HL-60/S4 (cell line): ENCODE data around the gene COL15A1.

Experiments
- in situ Hi-C: fragments of 300-500 bp; cut with MboI; formaldehyde crosslinking; loops from 2 replicates; pipeline ENCODE4 v1.14.3; 2022; ENCODE audit warnings: low sequenced_read_pairs

COL15A1 gene

DNA sequence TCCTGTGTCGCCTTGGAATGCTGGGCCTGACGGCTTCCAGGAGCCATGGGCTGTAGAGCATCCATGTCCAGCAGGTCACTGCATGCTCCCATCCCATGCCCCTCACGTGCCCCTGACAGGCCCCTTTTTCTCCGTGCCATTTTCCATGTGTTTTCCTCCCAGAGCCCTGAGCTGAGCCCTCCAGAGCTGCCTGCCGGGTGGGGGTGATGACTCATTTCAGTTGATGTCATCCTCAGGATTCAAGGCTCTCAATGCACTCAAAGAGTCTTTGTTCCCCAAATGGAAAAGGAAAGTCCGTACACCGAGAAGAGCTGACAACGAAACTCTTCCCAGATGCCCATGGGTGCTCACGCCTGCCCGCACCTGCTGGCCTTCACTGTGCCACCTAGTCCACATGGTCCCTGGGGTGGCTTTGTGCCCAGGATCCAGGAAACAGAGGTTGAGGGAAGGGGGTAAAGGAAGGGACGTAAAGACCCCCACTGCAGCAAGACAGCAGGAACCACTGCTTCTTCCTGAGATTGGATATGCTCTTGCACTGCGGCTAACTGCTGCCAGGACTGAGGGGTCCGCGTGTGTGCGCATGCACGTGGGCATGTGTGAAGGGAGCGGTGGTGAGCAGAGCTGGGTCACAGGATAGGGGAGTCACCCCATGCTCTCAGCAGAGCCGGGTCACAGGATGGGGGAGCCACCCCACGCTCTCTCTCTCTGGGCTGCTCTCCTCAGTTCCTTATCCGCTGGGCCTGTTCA lies 27.6 kb downstream of the COL15A1 start:
- in situ Hi-C loops: no loop called here

DNA sequence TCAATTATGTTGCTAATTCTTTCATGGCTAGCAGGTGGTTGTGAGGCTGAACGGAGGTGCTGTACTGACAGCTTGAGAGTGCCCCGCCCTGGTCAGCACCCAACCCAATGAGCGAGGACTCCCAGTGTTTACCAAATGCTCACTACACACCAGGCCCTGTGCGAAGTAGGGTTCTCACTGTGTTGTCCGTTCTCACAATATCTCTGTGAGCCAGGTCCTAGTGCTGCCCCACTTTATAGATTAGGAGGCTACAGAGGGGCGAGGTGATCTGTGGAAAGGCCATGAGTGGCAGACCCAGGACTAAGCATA lies 28.2 kb downstream of the COL15A1 start:
- in situ Hi-C loops: no loop called here

DNA sequence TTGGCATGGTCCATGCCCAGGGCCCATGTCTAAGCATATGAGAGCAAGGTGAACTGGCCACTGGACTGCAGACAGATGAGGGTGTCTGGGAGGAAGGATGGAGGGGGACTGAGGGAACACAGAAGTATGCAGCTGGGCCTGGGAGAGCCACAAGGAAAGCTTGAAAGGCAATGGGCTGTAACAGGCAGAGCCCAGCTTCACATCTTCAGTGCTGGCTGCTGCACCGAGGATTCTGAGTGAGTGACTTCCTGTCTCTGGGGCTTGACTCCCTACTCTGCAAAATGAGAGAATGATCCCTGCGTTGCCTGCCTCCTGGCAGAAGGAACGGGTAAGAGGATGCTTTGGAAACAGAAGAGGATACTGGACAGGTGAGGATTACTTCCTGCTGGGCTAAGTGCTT lies 29.0 kb downstream of the COL15A1 start:
- in situ Hi-C loops: no loop called here

DNA sequence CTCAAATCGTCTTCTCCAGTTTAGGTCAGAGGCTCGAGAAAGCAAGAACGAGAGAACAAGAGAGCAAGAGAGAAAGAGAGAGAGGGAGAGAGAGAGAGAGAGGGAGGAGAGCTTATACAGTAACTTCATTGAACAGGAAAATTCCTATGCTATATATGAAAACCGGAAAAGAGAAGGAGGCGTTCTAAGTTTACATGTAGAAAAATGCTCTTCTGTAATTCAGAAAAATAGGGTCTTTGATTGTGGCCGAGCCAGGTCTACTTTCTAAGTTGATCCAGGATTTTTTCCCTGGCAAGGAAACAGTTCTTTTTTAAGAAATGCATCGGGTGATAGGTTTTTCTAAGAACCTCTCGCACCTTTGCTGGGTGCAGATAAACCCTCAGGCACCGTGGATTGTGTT lies 29.5 kb downstream of the COL15A1 start:
- in situ Hi-C loops: no loop called here

DNA sequence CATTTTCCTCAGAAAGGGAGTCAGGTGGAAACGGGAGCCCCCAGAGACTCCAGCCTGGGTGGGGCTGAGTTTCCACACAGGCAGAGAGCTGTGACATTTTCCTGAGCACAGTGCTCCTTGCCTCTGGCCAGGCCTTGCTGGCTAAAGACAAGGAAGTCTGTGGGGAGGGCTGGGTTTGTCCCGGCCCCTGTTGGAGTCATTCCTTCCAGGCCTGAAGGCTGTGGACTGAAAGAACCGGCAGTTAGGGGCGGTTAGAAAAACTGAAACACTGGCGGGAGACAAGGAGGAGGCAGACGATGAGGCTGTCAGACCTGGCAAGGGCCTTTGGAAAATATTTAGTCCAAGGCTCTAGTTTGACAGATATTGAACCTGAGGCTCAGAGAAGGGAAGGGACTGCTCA lies 29.9 kb downstream of the COL15A1 start:
- in situ Hi-C loops: no loop called here

DNA sequence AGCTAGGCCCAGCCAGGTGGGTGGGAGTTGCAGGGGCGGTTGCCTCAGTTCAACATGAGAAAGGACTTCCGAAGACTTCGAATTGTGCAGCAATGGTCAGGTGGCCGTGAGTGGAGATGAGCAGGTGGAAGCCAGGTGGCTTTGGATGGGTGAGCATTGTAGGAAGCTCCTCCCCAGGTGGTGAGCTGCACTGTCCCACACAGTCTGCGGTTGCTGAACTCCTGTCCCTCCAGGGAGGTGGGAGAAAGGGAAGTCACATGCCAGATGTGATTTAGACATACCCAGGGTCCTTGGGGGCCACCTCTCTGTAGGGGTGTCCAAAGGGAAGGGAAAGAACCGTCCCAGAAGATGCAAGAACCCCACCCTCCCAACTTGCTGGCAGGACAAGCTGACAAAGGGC lies 30.4 kb downstream of the COL15A1 start:
- in situ Hi-C loops: no loop called here

DNA sequence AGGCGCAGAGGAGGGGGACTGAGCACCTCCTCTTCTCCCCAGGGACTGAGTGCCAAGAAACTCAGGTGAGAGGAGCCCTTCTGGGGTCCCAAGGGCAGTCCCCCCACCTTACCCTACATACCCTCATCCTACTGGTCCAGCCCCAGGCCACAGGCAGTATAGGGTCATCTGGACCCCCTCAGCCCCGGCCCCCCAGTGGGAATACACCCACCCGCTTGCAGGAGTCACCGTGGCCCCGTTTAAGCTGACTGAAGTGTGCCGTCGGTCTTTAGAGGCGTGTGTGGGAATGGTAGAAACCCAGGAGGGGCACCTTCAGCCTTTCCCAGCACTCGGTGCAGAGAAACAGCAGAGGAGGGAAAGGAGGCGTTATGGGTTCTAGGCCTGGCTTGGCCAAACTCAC lies 30.8 kb downstream of the COL15A1 start:
- in situ Hi-C loops: no loop called here

DNA sequence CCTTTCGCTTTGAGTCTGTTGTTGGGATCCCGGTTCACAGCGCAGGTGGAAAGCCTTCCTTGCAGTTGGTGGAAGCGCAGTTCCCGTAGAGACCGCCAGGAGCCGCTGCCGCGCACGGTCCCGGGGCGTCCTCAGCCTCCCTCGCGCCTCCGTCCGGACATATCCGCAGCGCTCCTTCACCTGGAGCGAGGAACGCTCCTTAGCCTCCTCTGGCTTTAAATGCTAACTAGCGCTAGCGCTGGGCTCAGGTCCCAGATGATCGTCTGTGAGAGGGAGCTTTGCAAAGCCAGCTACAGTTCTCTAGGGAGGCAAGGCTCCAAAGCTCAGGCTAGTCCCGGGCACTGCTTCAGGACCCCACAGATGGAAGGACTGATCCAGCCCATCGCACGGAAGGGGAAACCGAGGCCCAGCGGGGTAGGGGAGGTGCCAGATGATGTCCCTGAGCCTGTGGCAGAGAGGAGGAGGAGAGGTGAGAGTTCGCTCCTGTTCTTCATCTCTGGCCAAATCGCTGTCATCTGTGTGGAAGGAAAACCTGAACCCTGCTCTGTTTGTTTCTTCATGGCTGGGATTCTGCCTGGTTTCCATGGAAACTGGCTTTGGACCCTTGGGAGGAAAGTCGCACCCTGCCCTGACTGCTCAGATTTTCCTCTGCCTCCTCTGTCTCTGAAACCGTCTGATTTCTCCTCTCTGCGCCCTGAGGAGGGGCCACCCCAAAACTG lies 31.4 kb downstream of the COL15A1 start:
- in situ Hi-C loops: no loop called here

DNA sequence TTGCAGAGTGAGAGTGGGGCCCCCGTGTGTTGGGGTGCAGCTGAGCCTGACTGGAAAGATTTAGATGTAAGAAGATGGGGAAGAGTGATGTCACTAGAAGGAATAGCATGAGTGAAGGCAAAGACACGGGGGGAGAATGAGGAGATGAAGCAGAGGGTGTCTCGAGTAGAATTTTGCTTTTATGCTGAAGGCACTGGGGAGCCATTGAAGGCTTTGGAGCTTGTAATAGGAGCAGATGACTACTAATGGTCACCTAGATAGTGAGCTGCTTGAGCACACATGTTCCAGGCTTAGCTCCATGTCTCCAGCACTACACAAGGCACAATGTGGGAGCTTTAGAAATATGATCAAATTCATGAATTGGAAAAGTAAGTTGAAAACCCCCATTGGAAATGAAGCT lies 32.1 kb downstream of the COL15A1 start:
- in situ Hi-C loops: no loop called here

DNA sequence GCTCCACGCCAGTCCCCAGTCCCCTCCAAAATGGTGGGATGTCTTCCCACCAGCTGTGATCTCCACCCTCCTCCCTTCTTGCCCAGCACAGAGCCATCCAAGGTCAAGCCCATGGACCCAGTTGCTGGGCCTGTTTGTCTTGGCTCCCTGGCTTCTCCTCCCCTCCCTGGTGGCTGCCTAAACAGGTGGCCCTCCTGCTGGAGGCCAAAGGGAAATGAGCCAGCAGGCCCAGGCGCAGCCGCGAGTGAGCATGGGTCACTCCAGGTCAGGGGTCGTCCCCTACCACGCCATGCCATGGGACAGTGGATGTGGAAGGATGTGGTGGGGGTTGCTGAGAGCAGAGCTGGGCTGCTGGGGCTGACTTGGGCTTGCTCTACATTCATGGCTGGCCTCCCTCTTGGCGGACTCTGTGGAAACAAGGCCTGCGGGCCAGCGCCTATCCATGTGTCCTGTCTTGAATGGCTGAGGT lies 33.6 kb downstream of the COL15A1 start:
- in situ Hi-C loops: no loop called here

DNA sequence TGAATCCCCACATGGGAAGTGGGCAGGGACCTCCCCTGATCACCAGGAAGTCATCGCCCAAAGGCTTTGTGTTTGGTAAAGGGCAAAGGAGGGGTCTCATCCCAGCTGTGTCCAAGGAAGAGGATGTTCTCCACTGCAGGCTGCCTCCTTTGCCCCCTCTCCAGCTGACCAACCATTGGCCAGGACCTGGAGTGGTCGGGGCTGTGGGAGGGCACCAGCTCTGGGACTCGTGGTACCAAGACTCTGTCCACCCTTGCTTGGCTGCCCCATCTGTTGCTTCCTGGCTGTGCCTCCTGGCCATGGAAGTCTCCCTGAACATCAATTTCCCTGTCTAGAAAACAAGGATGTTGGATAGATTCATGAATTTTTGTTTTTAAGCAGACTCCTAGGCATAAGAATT lies 34.1 kb downstream of the COL15A1 start:
- in situ Hi-C loops: no loop called here

DNA sequence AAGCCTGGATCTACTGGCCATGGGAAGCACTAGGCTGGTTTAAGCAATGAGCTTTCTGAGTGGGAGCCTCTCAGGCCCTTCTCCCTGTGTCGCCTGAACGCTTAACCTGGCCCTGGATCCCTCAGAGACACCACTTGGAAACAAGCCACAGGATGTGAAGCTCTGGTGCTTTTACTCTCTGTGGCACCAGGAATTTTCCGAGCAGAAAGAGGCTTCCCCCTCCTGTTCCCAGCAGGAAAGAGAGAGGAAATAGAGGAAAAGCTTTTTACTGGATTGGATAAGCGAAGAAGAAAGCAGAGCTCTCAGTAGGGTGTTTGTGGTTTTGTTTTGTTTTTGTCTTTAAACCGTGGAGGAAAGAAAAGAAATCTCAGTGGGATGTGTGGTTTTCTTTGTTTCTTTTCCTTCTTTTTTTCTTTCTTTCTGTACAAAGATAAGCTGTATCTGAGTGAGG lies 34.5 kb downstream of the COL15A1 start:
- in situ Hi-C loops: no loop called here

DNA sequence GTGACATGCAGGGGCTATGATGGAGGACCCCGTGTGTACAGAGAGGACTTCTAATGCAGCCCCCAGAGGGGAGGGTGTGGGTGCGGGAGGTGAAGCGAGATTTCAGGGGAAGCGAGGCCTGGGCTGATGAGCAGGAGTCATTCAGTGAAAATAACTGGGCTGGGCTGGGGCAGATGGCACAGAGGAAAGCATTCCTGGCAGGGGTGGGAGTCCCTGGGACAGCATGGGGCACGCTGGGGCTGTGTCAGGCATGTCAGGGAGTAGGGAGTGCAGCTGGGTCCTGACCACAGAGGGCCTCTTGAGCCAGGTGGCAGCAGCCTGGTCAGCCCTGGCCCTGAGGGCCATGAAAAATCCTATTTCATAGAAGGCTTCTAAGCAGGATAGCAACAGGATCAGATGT lies 36.6 kb downstream of the COL15A1 start:
- in situ Hi-C loops: no loop called here

DNA sequence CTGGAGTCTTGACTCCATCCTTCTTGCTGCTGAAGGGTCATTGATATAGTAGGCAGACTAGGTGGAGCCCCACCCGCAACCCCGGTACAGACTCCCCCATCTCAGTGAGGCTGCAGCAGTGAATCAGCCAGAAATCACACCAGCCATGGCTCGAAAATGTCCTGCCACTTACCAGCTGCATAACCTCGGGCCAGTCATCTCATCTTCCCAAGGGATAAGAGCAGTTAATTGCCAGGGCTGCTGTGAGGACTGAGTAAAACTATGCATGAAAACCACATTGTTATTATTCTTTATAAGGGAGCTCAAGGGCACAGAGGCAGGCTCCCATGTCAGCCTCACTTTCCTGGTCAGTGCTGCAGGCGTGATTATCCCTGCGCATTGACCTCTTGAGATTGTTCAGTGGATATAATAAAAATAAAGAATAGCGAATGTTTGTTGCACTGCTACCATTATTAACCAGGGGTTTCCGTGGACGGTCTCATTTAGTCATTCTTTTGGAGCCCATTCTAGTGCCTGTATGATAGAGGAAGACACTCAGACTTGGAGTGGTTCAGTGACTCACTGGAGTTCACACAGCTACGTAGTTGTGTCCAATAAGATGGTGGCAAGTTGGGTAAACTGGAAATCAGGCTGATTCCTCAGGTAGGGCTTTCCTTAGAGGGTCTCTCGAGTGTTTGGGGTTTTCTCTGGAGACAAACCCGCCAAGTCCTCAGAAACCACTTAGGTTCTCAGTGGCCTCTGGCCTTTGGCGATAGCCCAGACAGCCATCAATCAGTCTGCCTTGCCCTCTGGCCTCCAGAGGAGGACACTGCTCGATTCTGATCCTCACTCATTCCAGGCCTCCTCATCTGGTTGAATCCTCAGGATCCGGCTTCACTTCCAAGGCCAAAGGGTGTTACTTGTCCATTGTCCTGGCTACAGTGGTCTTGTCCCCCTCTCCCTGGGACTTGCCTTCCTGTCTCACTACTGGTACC lies 39.9 kb downstream of the COL15A1 start:
- in situ Hi-C loops: no loop called here

DNA sequence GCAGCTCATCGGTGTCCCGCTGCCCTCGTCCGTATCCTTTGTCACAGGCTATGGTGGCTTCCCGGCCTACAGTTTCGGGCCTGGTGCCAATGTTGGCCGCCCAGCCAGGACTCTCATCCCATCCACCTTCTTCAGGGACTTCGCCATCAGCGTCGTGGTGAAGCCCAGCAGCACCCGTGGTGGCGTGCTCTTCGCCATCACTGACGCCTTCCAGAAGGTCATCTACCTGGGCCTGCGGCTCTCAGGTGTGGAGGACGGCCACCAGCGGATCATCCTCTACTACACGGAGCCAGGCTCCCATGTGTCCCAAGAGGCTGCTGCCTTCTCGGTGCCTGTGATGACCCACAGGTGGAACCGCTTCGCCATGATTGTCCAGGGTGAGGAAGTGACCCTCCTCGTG lies 41.9 kb downstream of the COL15A1 start:
- in situ Hi-C loops: no loop called here

DNA sequence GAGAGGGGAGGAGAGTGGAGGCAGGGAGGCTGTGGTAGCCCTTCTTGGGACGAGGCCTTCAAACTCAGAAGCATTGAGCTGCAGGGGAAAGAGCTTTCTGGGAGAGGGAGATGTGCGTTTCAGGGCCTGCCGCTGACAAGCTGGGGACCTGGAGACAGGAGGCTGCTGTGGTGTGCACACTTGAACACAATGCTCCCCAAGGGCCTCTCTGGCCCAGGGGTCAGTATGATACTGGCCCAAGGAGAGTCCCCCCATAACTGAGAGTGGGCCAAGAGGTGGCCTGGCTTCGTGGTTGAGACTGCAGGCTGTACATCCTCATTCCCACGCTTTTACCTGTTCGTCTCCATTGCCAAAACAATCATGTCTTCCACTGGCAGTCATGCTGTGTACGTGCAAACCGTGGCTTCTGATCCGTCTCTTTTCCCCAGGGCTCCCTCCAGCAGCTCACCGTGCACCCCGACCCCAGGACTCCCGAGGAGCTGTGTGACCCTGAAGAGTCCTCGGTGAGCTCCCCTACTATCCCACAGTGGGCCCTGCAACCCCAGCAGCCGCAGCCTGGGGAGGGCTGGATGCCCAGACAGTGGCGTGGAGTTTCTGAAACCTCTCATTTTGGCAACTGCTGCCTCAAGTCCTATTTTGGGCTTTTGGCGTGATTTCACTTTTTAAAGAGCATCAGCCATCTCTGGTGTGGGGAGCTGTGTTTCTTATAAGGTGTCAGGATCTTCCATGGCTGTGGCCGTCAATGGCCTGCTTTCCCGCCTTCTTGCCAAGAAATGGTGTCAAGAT lies 43.4 kb downstream of the COL15A1 start:
- in situ Hi-C loops: no loop called here

DNA sequence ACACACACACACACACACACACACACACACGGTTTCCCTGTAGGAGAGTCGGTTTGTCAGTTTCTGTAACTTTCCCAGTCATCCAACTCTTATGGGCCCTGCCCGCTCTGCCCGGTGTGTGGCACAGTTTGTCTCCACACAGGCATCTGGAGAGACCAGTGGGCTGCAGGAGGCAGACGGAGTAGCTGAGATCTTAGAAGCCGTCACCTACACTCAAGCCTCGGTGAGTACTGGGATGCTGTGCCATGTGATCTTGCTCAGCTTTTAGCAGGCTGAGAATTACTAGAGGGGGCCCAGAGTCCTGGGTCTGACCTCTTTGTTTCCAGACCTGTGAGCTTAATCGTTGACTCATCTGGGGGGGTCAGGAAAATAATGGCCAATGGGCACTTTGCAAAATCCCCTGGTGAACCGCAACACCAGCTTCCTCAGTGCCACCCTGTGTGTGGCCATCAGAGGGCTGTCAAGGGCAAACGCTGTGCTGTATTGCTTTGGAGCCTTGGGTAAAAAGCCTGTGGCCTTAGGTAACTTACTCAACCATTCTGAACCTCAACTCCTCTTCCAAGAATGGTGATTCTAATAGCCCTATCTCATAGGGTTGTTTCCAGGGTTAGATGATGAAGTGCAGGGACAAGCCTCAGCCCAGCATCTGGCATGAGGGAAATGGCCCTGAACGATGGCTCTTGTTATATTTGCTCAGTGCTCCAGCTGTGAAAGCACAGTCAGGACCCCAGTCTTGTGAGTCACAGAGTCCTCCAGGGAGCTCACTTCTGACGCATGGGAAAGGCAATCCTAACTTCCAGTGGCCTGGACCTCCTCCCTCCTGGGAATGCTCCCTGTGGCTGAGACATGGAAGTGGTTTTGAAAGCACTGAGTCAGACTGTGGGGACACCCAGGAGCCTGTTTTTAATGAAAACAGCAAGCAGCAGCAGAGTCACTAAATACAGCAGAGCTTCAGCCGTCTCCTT lies 45.6 kb downstream of the COL15A1 start:
- in situ Hi-C loops: no loop called here

DNA sequence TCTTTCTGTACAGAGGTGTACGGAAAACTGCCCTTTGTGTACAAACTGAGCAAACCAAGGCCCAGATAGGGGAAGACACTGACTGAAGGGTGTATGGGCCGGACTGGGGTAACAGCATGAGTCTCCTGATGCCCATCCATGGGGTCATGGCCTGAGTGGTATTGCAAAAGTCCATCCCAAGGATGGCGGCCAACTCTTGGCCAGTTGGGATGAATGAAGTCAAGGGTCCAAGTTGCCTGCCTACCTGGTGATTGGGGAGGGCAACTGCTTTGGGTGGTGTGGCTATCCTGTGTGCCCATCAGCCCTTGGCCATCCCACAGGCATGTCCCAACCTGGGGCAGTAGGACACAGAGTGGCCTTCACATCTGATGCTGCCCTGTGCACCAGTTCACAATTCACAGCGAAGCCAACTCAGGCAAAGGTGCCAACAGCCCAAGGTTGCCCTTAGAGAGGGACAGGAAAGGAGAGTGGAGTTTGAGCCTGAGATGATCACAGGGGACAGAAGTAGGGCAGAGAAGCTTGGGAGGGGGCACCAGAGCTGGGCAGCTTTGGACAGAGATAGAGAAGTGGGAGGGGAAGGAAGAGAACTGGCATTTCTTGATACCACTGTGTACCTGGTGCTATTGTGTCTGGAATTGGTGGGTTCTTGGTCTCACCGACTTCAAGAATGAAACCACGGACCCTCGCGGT lies 46.6 kb downstream of the COL15A1 start:
- in situ Hi-C loops: loop anchor here (10.0 kb wide), 1 partner anchor 144 kb away; no protein-coding TSS in a partner anchor
